Liver (tissue), 9 donors: ENCODE data around the gene MLLT10. TPM values are rescaled to one million over a fixed set of nuclear protein-coding genes. Genes with fewer than 3 reads are reported as not detected.

Source experiments
- DNase-seq: peaks from one replicate; pipeline ENCODE4 v3.0.0-alpha.2; 2017; ENCODE audit warnings: low spot score
- H3K27ac ChIP-seq, 2 donors: one replicate each; pipeline ENCODE4 v1.7.0; 2013; ENCODE audit warnings: inconsistent platforms in 2 of 2, low read length in 2 of 2, control low read depth in 1 of 2, low read depth in 1 of 2, mild to moderate bottlenecking in 1 of 2
- H3K27me3 ChIP-seq, 4 donors: one replicate each; pipeline versions ENCODE4 v1.6.1 to v1.7.0; 2013; ENCODE audit warnings: low read length in 3 of 4, inconsistent platforms in 1 of 4, mild to moderate bottlenecking in 1 of 4, moderate library complexity in 1 of 4; ENCODE audit not compliant: control insufficient read depth in 4 of 4, insufficient read depth in 4 of 4
- H3K36me3 ChIP-seq, 4 donors: one replicate each; pipeline versions ENCODE4 v1.6.1 to v1.7.0; 2013; ENCODE audit warnings: low read length in 3 of 4, mild to moderate bottlenecking in 3 of 4, low read depth in 1 of 4, moderate library complexity in 1 of 4; ENCODE audit not compliant: control insufficient read depth in 4 of 4, insufficient read depth in 3 of 4
- H3K4me1 ChIP-seq, 4 donors: one replicate each; pipeline versions ENCODE4 v1.6.1 to v1.7.0; 2013; ENCODE audit warnings: low read length in 3 of 4, mild to moderate bottlenecking in 3 of 4, moderate library complexity in 1 of 4; ENCODE audit not compliant: control insufficient read depth in 4 of 4, insufficient read depth in 4 of 4
- H3K4me3 ChIP-seq, 3 donors: one replicate each; pipeline versions ENCODE4 v1.6.1 to v1.7.0; 2013; ENCODE audit warnings: low read length in 3 of 3, control low read depth in 1 of 3, low read depth in 1 of 3, mild to moderate bottlenecking in 1 of 3
- H3K9ac ChIP-seq, 2 donors: one replicate each; pipeline ENCODE4 v1.7.0; 2013; ENCODE audit warnings: low read length in 2 of 2, mild to moderate bottlenecking in 2 of 2, moderate library complexity in 2 of 2, control low read depth in 1 of 2, low read depth in 1 of 2
- H3K9me3 ChIP-seq, 4 donors: one replicate each; pipeline versions ENCODE4 v1.6.1 to v1.7.0; 2013; ENCODE audit warnings: low read length in 3 of 4; ENCODE audit not compliant: control insufficient read depth in 4 of 4
- EGR1 ChIP-seq, 2 donors: IDR thresholded peaks; 2 replicates each; pipeline ENCODE4 v1.6.1; 2016 to 2018; ENCODE audit warnings: antibody characterized with exemption in 2 of 2, low read depth in 2 of 2
- FOXA1 ChIP-seq: IDR thresholded peaks from 2 replicates; pipeline ENCODE4 v1.6.1; 2016; ENCODE audit warnings: antibody characterized with exemption
- FOXA2 ChIP-seq: IDR thresholded peaks from 2 replicates; pipeline ENCODE4 v1.6.1; 2016; ENCODE audit warnings: antibody characterized with exemption
- GABPA ChIP-seq, 2 donors: IDR thresholded peaks in 1 of 2; conservative IDR thresholded peaks in 1 of 2; 2 replicates each; pipeline ENCODE4 v1.6.1; 2016; ENCODE audit warnings: antibody characterized with exemption in 2 of 2, mild to moderate bottlenecking in 1 of 2, moderate library complexity in 1 of 2
- HNF4A ChIP-seq, 2 donors: conservative IDR thresholded peaks; 2 replicates each; pipeline ENCODE4 v1.6.1; 2016; ENCODE audit warnings: antibody characterized with exemption in 2 of 2, mild to moderate bottlenecking in 2 of 2
- HNF4G ChIP-seq: IDR thresholded peaks from 2 replicates; pipeline ENCODE4 v1.6.1; 2016; ENCODE audit warnings: antibody characterized with exemption
- JUND ChIP-seq, 2 donors: IDR thresholded peaks; 2 replicates each; pipeline ENCODE4 v1.6.1; 2016; ENCODE audit warnings: antibody characterized with exemption in 2 of 2
- NR2F2 ChIP-seq: IDR thresholded peaks from 2 replicates; pipeline ENCODE4 v1.6.1; 2016; ENCODE audit warnings: antibody characterized with exemption
- RAD21 ChIP-seq, 2 donors: IDR thresholded peaks; 2 replicates each; pipeline ENCODE4 v1.6.1; 2016; ENCODE audit warnings: antibody characterized with exemption in 2 of 2, mild to moderate bottlenecking in 2 of 2
- RXRA ChIP-seq, 2 donors: IDR thresholded peaks; 2 replicates each; pipeline ENCODE4 v1.6.1; 2017 to 2018; ENCODE audit warnings: antibody characterized with exemption in 2 of 2, mild to moderate bottlenecking in 1 of 2
- SP1 ChIP-seq: IDR thresholded peaks from 2 replicates; pipeline ENCODE4 v1.6.1; 2018; ENCODE audit warnings: antibody characterized with exemption, mild to moderate bottlenecking
- TAF1 ChIP-seq: conservative IDR thresholded peaks from 2 replicates; pipeline ENCODE4 v1.6.1; 2016; ENCODE audit warnings: antibody characterized with exemption, mild to moderate bottlenecking
- YY1 ChIP-seq: IDR thresholded peaks from 2 replicates; pipeline ENCODE4 v1.6.1; 2016; ENCODE audit warnings: antibody characterized with exemption, mild to moderate bottlenecking
- WGBS: extraction: QIAGEN DNeasy Blood & Tissue Kit; methylation state at CpG from one replicate; pipeline ENCODE4 v1.1.7; 2013; 5-methylcytosine and 5-hydroxymethylcytosine counted together
- polyA plus RNA-seq, 2 donors: library from polyadenylated mRNA; stranded (reverse) in 1 of 2; unstranded in 1 of 2; fragments of 200-250 nt in 1 of 2; fragments of >200 nt in 1 of 2; fragmentation: Nextera tagmentation in 1 of 2; extraction: Ambion mirVana in 1 of 2; gene quantifications; one replicate each; pipeline versions ENCODE4 v1.2.1 to v1.2.3, GENCODE V29; 2013 to 2015
- total RNA-seq, 2 donors: library from RNA; depleted of rRNA; stranded (reverse); fragments of >200 nt; gene quantifications; one replicate each; pipeline ENCODE4 v1.2.3, GENCODE V29; 2014
- TF ChIP-seq, protein P1 (sequence below): IDR thresholded peaks from 2 replicates; pipeline ENCODE4 v1.6.1; 2016; ENCODE audit warnings: antibody characterized with exemption
- TF ChIP-seq, protein P2 (sequence below): fragments of 150-350 bp; IDR thresholded peaks from 2 replicates; pipeline ENCODE4 v1.5.1; 2017; ENCODE audit warnings: improper control_type of control experiment, low read depth, low read length; ENCODE audit not compliant: missing input control
- TF ChIP-seq, protein P3 (sequence below): IDR thresholded peaks from 2 replicates; pipeline ENCODE4 v1.6.1; 2016; ENCODE audit warnings: antibody characterized with exemption, mild to moderate bottlenecking
- TF ChIP-seq, protein P4 (sequence below): IDR thresholded peaks from 2 replicates; pipeline ENCODE4 v1.6.1; 2016; ENCODE audit warnings: antibody characterized with exemption
- TF ChIP-seq, protein P5 (sequence below): IDR thresholded peaks from 2 replicates; pipeline ENCODE4 v1.6.1; 2016; ENCODE audit warnings: antibody characterized with exemption
- donor health status: healthy.
- donor health status: healthy.
- donor health status: healthy.
- donor health status: healthy.
- donor health status: healthy.

The MLLT10 gene
- total and polyA plus RNA-seq, 4 donors: 11.9 to 47.4 (median 22.6) TPM

DNA sequence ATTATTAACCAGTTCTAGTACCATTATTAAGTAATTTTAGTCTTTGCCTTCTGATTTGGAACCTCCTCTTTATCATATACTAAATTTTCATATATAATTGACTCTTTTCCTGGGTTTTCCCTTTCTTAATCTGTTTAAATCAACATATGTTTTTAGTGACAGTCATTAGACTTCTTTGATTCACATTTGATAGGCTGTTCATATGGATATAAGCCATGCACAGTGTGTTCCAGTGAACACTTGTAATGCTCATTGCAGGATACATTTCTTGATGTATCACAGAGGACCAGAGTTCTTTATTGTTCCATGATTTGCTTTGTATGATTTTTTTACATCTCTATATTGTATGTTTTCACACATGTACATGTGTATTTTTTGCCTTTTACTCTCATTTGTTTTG is 114.0 kb downstream of the MLLT10 start (continued):
- TF ChIP-seq, protein P1, sequence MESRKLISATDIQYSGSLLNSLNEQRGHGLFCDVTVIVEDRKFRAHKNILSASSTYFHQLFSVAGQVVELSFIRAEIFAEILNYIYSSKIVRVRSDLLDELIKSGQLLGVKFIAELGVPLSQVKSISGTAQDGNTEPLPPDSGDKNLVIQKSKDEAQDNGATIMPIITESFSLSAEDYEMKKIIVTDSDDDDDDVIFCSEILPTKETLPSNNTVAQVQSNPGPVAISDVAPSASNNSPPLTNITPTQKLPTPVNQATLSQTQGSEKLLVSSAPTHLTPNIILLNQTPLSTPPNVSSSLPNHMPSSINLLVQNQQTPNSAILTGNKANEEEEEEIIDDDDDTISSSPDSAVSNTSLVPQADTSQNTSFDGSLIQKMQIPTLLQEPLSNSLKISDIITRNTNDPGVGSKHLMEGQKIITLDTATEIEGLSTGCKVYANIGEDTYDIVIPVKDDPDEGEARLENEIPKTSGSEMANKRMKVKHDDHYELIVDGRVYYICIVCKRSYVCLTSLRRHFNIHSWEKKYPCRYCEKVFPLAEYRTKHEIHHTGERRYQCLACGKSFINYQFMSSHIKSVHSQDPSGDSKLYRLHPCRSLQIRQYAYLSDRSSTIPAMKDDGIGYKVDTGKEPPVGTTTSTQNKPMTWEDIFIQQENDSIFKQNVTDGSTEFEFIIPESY: no peak
- TF ChIP-seq RXRA (IDR thresholded peaks at IDR 0.05): no peak

DNA sequence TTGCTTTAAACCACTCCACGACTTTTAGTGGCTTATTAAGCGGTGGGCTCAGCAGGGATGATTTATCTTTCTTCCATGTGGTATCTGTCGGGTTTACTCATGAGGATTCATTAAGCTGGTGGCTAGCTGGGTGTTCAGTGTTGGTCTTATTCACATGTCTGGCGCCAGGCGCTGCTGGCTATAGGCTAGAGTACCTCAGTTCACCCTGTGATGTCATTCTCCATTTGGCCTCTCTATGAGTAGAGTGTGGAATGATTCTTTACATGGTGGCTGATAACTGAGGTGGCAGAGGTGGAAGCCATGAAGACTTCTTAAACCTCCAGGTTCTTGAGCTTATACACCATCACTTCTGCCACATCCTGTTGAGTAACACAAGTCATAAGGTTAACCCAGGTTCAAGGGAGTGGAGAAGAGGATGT is 115.4 kb downstream of the MLLT10 start:
- no peak overlapping the region for H3K9ac ChIP-seq
- TF ChIP-seq GABPA (IDR thresholded peaks at IDR 0.05 in 1 of 2, conservative IDR thresholded peaks at IDR 0.05 in 1 of 2) (no peak), JUND (IDR thresholded peaks at IDR 0.05) (no peak), YY1 (no peak), SP1 (no peak), HNF4A (conservative IDR thresholded peaks at IDR 0.05) (no peak), FOXA2 (no peak), RXRA (IDR thresholded peaks at IDR 0.05) (no peak), TAF1 (no peak), NR2F2 (no peak), FOXA1 (no peak), RAD21 (IDR thresholded peaks at IDR 0.05) (no peak), HNF4G (no peak), EGR1 (IDR thresholded peaks at IDR 0.05; ENCODE audit: low read depth in 2 of 2) (no peak)
- TF ChIP-seq, protein P2, sequence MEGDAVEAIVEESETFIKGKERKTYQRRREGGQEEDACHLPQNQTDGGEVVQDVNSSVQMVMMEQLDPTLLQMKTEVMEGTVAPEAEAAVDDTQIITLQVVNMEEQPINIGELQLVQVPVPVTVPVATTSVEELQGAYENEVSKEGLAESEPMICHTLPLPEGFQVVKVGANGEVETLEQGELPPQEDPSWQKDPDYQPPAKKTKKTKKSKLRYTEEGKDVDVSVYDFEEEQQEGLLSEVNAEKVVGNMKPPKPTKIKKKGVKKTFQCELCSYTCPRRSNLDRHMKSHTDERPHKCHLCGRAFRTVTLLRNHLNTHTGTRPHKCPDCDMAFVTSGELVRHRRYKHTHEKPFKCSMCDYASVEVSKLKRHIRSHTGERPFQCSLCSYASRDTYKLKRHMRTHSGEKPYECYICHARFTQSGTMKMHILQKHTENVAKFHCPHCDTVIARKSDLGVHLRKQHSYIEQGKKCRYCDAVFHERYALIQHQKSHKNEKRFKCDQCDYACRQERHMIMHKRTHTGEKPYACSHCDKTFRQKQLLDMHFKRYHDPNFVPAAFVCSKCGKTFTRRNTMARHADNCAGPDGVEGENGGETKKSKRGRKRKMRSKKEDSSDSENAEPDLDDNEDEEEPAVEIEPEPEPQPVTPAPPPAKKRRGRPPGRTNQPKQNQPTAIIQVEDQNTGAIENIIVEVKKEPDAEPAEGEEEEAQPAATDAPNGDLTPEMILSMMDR: no peak
- TF ChIP-seq, protein P3, sequence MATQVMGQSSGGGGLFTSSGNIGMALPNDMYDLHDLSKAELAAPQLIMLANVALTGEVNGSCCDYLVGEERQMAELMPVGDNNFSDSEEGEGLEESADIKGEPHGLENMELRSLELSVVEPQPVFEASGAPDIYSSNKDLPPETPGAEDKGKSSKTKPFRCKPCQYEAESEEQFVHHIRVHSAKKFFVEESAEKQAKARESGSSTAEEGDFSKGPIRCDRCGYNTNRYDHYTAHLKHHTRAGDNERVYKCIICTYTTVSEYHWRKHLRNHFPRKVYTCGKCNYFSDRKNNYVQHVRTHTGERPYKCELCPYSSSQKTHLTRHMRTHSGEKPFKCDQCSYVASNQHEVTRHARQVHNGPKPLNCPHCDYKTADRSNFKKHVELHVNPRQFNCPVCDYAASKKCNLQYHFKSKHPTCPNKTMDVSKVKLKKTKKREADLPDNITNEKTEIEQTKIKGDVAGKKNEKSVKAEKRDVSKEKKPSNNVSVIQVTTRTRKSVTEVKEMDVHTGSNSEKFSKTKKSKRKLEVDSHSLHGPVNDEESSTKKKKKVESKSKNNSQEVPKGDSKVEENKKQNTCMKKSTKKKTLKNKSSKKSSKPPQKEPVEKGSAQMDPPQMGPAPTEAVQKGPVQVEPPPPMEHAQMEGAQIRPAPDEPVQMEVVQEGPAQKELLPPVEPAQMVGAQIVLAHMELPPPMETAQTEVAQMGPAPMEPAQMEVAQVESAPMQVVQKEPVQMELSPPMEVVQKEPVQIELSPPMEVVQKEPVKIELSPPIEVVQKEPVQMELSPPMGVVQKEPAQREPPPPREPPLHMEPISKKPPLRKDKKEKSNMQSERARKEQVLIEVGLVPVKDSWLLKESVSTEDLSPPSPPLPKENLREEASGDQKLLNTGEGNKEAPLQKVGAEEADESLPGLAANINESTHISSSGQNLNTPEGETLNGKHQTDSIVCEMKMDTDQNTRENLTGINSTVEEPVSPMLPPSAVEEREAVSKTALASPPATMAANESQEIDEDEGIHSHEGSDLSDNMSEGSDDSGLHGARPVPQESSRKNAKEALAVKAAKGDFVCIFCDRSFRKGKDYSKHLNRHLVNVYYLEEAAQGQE: no peak
- TF ChIP-seq, protein P4, sequence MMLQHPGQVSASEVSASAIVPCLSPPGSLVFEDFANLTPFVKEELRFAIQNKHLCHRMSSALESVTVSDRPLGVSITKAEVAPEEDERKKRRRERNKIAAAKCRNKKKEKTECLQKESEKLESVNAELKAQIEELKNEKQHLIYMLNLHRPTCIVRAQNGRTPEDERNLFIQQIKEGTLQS: no peak
- TF ChIP-seq, protein P5, sequence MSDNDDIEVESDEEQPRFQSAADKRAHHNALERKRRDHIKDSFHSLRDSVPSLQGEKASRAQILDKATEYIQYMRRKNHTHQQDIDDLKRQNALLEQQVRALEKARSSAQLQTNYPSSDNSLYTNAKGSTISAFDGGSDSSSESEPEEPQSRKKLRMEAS: no peak
- TF ChIP-seq, protein P1: no peak
- H3K27ac ChIP-seq: no peak overlapping the region
- H3K9me3 ChIP-seq: no peaks in the 10 kb centered on the region
- no peak overlapping the region for H3K4me3 ChIP-seq
- peaks cover 0 to 4% (median 0%) of the 10 kb centered on the region in 4 donors for H3K4me1 ChIP-seq
- H3K36me3 ChIP-seq: peaks cover 0 to 12% (median 1%) of the 10 kb centered on the region in 4 donors
- DNase-seq: no peak
- WGBS: 98% methylated on average over 5 of the region's 5 CpGs
- no peaks in the 10 kb centered on the region for H3K27me3 ChIP-seq
